ENCODE results near the gene ZDHHC14.

DNA sequence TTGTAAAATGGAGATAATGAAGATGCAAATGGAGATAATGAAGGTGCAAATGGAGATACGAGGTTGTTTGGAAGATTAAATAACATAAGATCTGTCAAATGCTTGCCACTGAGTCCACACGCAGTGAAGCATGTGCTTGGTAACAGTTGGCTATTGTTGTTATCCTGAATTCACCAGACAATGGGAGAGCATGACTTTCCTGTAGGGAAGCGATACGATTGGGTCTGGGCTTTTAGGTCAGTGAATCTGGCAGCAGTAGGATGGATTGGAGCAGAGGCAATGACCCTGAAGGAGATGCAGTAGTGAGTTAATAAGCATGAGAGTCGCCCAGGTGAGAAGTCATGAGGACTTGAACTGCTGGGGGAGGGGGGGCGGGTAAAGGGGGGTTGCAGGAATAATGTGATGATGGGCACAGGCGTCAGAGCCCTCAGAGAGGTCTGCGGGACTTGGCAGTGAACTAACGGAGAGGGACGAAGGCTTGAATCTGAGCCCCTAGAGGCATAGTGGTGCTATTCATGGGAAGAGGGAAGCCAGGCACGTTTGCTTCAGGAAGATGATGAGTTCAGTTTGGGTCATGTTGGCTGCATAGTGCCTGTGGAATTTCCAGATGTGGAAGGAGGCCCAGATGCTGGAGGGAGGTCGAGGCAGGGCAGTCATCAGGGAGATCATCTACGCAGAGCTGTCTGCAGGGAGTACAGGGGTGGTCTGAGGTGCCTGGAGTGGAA is 55.4 kb downstream of the ZDHHC14 start:
- no peak for TF ChIP-seq YY1 (IDR thresholded peaks at IDR 0.05; ENCODE audit: insufficient read depth, insufficient read length)
- TF ChIP-seq SUZ12 (IDR thresholded peaks at IDR 0.05; ENCODE audit: extremely low read depth, insufficient read depth, insufficient read length) = no peak
- TF ChIP-seq ZNF274 (IDR thresholded peaks at IDR 0.05; ENCODE audit: low read depth, low read length) = no peak
